ENCODE measurements around the gene TRIP10. TPM values are rescaled to one million over a fixed set of nuclear protein-coding genes. Genes with fewer than 3 reads are reported as not detected.
"Not testable (repeated sequence)": the region's sequence is repeated elsewhere in the genome, so short reads cannot be mapped to it uniquely, and the experiment has no call there.

The TRIP10 gene
- total RNA-seq, 2 donors from 2014 or later, result 37.0 to 74.2 TPM

- TF ChIP-seq POLR2A (IDR thresholded peaks at IDR 0.05) (no peak), CTCF (IDR thresholded peaks at IDR 0.05) (peak in 3 of 4 experiments; percentile 12 to 23 (median 20))
- no peaks in the 10 kb centered on the region for H3K27me3 ChIP-seq (replicated peaks; ENCODE audit: insufficient read depth)
- DNase-seq (ENCODE audit: low spot score), result no peak
- H3K27ac ChIP-seq, result no peak overlapping the region
- no peaks in the 10 kb centered on the region for H3K36me3 ChIP-seq
- H3K9me3 ChIP-seq, result no peaks in the 10 kb centered on the region
- WGBS, result 67% methylated on average over 11 of the region's 11 CpGs
- intact Hi-C loops (cut with DNase I), result no loop called here
- H3K4me3 ChIP-seq, result no peak overlapping the region
- no peaks in the 10 kb centered on the region for H3K4me1 ChIP-seq (replicated peaks)
Measured at GRCh38 chr19:6769006-6769619, 29.6 kb downstream of the TRIP10 start.

DNA sequence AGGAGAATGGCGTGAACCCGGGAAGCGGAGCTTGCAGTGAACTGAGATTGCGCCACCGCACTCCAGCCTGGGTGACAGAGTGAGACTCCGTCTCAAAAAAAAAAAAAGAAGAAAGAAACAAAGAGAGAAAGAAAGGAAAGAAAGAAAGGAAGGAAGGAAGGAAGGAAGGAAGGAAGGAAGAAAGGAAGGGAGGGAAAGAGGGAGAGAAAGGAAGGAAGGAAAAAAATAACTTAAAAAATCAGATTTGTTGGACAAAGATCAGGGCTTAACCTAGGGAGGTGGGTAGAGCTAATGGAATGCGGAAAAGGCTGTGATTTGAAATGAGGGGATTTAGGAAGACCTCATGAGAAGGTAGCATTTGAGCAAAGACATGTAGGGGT, 32.2 kb downstream of the TRIP10 start:
- H3K27me3 ChIP-seq (replicated peaks; ENCODE audit: insufficient read depth); H3K4me3 ChIP-seq; H3K27ac ChIP-seq; H3K36me3 ChIP-seq; intact Hi-C loops (cut with DNase I); H3K4me1 ChIP-seq (replicated peaks); H3K9me3 ChIP-seq; DNase-seq (ENCODE audit: low spot score): not testable (repeated sequence)
- WGBS, result 96% methylated on average over 7 of the region's 7 CpGs

GRCh38 chr19:6772028-6772865, 32.8 kb downstream of the TRIP10 start, which contains the start of gene VAV1:
TSS of gene VAV1 (plus strand) at chr19:6772708. CDS start at chr19:6772808, 100 bp downstream.
- Histone ChIP-seq H3K4me3 (peak within 1 kb of the TSS; percentile 21 to 22), H3K9me3 (no peaks in the 10 kb centered on the region), H3K4me1 (replicated peaks) (no peaks in the 10 kb centered on the region), H3K27ac (no peak within 1 kb of the TSS), H3K27me3 (replicated peaks; ENCODE audit: insufficient read depth) (no peaks in the 10 kb centered on the region), H3K36me3 (no peaks in the 10 kb centered on the region)
- 38% methylated on average over 19 of the region's 25 CpGs for WGBS
- peak; percentile 27 for DNase-seq (ENCODE audit: low spot score)
- intact Hi-C loops (cut with DNase I), result no loop called here
- TF ChIP-seq CTCF (IDR thresholded peaks at IDR 0.05) (peak in 1 of 4 experiments; percentile 17), POLR2A (IDR thresholded peaks at IDR 0.05) (peak; percentile 33), POLR2AphosphoS5 (IDR thresholded peaks at IDR 0.05) (no peak)

DNA sequence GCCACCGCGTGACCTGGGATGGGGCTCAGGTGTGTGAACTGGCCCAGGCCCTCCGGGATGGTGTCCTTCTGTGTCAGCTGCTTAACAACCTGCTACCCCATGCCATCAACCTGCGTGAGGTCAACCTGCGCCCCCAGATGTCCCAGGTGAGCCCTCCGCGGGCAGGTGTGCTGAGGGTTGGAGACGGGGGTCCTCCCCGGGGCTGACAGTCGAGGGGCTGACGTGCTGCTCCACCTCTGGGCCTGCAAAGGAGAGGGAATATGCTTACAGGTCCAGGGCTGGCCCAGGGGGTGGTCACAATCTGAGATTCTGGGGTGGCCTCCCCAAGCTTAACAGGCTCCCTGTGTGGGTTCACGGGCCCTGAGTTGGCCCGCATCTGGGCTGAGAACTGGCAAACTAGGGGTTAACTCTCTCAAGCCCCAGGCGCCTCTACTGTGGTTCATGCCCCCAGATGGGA, 33.4 kb downstream of the TRIP10 start:
- DNase-seq (ENCODE audit: low spot score), result no peak
- TF ChIP-seq POLR2A (IDR thresholded peaks at IDR 0.05) (no peak), POLR2AphosphoS5 (IDR thresholded peaks at IDR 0.05) (no peak), CTCF (IDR thresholded peaks at IDR 0.05) (no peak)
- Histone ChIP-seq H3K4me3 (peak overlapping the region; percentile 21 to 22), H3K4me1 (replicated peaks) (no peaks in the 10 kb centered on the region), H3K9me3 (no peaks in the 10 kb centered on the region), H3K27ac (no peak overlapping the region), H3K27me3 (replicated peaks; ENCODE audit: insufficient read depth) (no peaks in the 10 kb centered on the region), H3K36me3 (no peaks in the 10 kb centered on the region)
- 60% methylated on average over 14 of the region's 14 CpGs for WGBS
- intact Hi-C loops (cut with DNase I), result no loop called here

GRCh38 chr19:6773323-6773931, 33.9 kb downstream of the TRIP10 start:
- intact Hi-C loops (cut with DNase I), result no loop called here
- no peak for TF ChIP-seq CTCF (IDR thresholded peaks at IDR 0.05)
- H3K4me1 ChIP-seq (replicated peaks), result no peaks in the 10 kb centered on the region
- H3K4me3 ChIP-seq, result peak overlapping the region; percentile 21 to 22
- no peaks in the 10 kb centered on the region for H3K9me3 ChIP-seq
- no peak for DNase-seq (ENCODE audit: low spot score)
- WGBS, result 56% methylated on average over 8 of the region's 8 CpGs
- no peaks in the 10 kb centered on the region for H3K27me3 ChIP-seq (replicated peaks; ENCODE audit: insufficient read depth)
- H3K27ac ChIP-seq, result no peak overlapping the region
- no peaks in the 10 kb centered on the region for H3K36me3 ChIP-seq
